ENCODE data around the gene SHQ1.

Gene SHQ1

DNA sequence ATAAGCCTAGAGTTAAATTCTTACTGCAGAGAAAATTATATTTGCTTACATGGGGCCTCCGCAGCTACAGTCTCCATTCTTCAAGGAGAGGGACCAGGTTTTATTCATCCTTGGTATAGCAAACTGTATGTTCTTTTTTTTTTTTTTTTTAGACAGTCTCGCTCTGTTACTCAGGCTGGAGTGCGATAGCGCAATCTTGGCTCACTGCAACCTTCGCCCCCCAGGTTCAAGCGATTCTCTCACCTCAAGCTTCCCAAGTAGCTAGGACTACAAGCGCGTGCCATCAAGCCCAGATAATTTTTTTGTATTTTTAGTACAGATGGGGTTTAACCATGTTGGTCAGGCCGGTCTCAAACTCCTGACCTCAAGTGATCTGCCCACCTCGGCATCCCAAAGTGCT, 2.1 kb downstream of the SHQ1 start:
- ATAC-seq = no peak
- no peak for TF ChIP-seq CSDC2 (CRISPR knock-in tag; IDR thresholded peaks at IDR 0.05)

GRCh38 chr3:72844436-72844993, 3.7 kb downstream of the SHQ1 start:
- no peak for TF ChIP-seq ZNF565 (CRISPR knock-in tag; conservative IDR thresholded peaks at IDR 0.05; ENCODE audit: low read depth)
- no peak for TF ChIP-seq OSR1 (CRISPR knock-in tag; IDR thresholded peaks at IDR 0.05)
- TF ChIP-seq CREB5 (CRISPR knock-in tag; IDR thresholded peaks at IDR 0.05; ENCODE audit: low read depth) = no peak
- TF ChIP-seq ESRRG (CRISPR knock-in tag; IDR thresholded peaks at IDR 0.05) = no peak
- no peak for TF ChIP-seq TCF4 (CRISPR knock-in tag; IDR thresholded peaks at IDR 0.05; ENCODE audit: borderline replicate concordance)
- TF ChIP-seq SNAI2 (CRISPR knock-in tag; IDR thresholded peaks at IDR 0.05) = no peak
- no peak for ATAC-seq

- TF ChIP-seq GLIS3 (CRISPR knock-in tag; IDR thresholded peaks at IDR 0.05) (no peak), ZC3H10 (CRISPR knock-in tag; IDR thresholded peaks at IDR 0.05) (no peak)
- no peak for ATAC-seq
Observed at GRCh38 chr3:72839057-72839456, 9.2 kb downstream of the SHQ1 start.

- ATAC-seq = no peak; the same call in 2 of the 3 replicates
- TF ChIP-seq ZFP3 (CRISPR knock-in tag; IDR thresholded peaks at IDR 0.05) (no peak), CSDC2 (CRISPR knock-in tag; IDR thresholded peaks at IDR 0.05) (no peak), ZNF70 (CRISPR knock-in tag; IDR thresholded peaks at IDR 0.05) (no peak), ARNTL (CRISPR knock-in tag; IDR thresholded peaks at IDR 0.05; ENCODE audit: borderline replicate concordance, low read depth) (no peak), TCF4 (CRISPR knock-in tag; IDR thresholded peaks at IDR 0.05; ENCODE audit: borderline replicate concordance) (no peak), ZFP30 (CRISPR knock-in tag; IDR thresholded peaks at IDR 0.05) (no peak), RARB (CRISPR knock-in tag; IDR thresholded peaks at IDR 0.05) (no peak), ISL1 (CRISPR knock-in tag; IDR thresholded peaks at IDR 0.05) (no peak), ZNF8 (CRISPR knock-in tag; IDR thresholded peaks at IDR 0.05) (no peak), ZNF565 (CRISPR knock-in tag; conservative IDR thresholded peaks at IDR 0.05; ENCODE audit: low read depth) (no peak), GLIS3 (CRISPR knock-in tag; IDR thresholded peaks at IDR 0.05) (no peak), TOX (CRISPR knock-in tag; IDR thresholded peaks at IDR 0.05; ENCODE audit: borderline replicate concordance) (no peak), SNAI2 (CRISPR knock-in tag; IDR thresholded peaks at IDR 0.05) (no peak), CSRNP3 (CRISPR knock-in tag; IDR thresholded peaks at IDR 0.05) (no peak), ZC3H10 (CRISPR knock-in tag; IDR thresholded peaks at IDR 0.05) (no peak), PATZ1 (CRISPR knock-in tag; IDR thresholded peaks at IDR 0.05; ENCODE audit: borderline replicate concordance) (no peak)
- TF ChIP-seq, protein P1, sequence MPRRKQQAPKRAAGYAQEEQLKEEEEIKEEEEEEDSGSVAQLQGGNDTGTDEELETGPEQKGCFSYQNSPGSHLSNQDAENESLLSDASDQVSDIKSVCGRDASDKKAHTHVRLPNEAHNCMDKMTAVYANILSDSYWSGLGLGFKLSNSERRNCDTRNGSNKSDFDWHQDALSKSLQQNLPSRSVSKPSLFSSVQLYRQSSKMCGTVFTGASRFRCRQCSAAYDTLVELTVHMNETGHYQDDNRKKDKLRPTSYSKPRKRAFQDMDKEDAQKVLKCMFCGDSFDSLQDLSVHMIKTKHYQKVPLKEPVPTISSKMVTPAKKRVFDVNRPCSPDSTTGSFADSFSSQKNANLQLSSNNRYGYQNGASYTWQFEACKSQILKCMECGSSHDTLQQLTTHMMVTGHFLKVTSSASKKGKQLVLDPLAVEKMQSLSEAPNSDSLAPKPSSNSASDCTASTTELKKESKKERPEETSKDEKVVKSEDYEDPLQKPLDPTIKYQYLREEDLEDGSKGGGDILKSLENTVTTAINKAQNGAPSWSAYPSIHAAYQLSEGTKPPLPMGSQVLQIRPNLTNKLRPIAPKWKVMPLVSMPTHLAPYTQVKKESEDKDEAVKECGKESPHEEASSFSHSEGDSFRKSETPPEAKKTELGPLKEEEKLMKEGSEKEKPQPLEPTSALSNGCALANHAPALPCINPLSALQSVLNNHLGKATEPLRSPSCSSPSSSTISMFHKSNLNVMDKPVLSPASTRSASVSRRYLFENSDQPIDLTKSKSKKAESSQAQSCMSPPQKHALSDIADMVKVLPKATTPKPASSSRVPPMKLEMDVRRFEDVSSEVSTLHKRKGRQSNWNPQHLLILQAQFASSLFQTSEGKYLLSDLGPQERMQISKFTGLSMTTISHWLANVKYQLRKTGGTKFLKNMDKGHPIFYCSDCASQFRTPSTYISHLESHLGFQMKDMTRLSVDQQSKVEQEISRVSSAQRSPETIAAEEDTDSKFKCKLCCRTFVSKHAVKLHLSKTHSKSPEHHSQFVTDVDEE (CRISPR knock-in tag; IDR thresholded peaks at IDR 0.05) = no peak
Observed at GRCh38 chr3:72836923-72837322, 11.3 kb downstream of the SHQ1 start.

DNA sequence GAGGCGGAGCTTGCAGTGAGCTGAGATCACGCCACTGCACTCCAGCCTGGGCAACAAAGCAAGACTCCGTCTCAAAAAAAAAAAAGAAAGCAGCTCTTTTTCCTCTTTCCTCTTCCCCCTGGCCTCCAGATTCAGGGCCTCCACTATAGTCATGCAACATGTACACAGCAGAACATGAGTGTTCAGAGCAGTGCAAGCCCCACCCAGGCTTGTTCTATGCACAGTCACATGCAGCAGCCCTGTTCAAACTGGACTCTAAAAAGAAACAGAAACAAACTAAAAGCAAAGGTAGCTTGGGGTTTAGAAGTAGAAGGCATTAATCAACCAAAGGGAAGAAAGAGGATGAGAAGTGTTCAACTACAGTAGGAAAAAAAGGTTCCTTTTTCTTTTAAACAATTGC, 11.8 kb downstream of the SHQ1 start:
- ATAC-seq = no peak
- TF ChIP-seq TOX (CRISPR knock-in tag; IDR thresholded peaks at IDR 0.05; ENCODE audit: borderline replicate concordance) (no peak), RARB (CRISPR knock-in tag; IDR thresholded peaks at IDR 0.05) (no peak), ZNF565 (CRISPR knock-in tag; conservative IDR thresholded peaks at IDR 0.05; ENCODE audit: low read depth) (no peak), ARNTL (CRISPR knock-in tag; IDR thresholded peaks at IDR 0.05; ENCODE audit: borderline replicate concordance, low read depth) (no peak), ZNF8 (CRISPR knock-in tag; IDR thresholded peaks at IDR 0.05) (no peak), CSDC2 (CRISPR knock-in tag; IDR thresholded peaks at IDR 0.05) (no peak), CREB5 (CRISPR knock-in tag; IDR thresholded peaks at IDR 0.05; ENCODE audit: low read depth) (no peak), ESRRG (CRISPR knock-in tag; IDR thresholded peaks at IDR 0.05) (no peak), ZFP3 (CRISPR knock-in tag; IDR thresholded peaks at IDR 0.05) (no peak), SNAI2 (CRISPR knock-in tag; IDR thresholded peaks at IDR 0.05) (no peak), ZC3H10 (CRISPR knock-in tag; IDR thresholded peaks at IDR 0.05) (no peak)
- TF ChIP-seq, protein P2, sequence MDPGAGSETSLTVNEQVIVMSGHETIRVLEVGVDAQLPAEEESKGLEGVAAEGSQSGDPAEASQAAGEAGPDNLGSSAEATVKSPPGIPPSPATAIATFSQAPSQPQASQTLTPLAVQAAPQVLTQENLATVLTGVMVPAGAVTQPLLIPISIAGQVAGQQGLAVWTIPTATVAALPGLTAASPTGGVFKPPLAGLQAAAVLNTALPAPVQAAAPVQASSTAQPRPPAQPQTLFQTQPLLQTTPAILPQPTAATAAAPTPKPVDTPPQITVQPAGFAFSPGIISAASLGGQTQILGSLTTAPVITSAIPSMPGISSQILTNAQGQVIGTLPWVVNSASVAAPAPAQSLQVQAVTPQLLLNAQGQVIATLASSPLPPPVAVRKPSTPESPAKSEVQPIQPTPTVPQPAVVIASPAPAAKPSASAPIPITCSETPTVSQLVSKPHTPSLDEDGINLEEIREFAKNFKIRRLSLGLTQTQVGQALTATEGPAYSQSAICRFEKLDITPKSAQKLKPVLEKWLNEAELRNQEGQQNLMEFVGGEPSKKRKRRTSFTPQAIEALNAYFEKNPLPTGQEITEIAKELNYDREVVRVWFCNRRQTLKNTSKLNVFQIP (CRISPR knock-in tag; IDR thresholded peaks at IDR 0.05; ENCODE audit: borderline replicate concordance, low read depth) = no peak

Data from SK-N-SH treated with all-trans-retinoic acid at 6 μM for 48 hours (cell line).